SU-DHL-6 (cell line): Measurements from ENCODE around the gene PRTN3.

Source experiments
- EZH2phosphoT487 ChIP-seq: fragments of 200-600 bp; sonication (generic), shearing (Covaris generic); conservative IDR thresholded peaks from 2 replicates; pipeline ENCODE4 v1.6.1; 2018; ENCODE audit warnings: mild to moderate bottlenecking, antibody characterized with exemption, low read length, moderate library complexity, mixed read lengths
- TF ChIP-seq, protein P1 (sequence below): fragments of 200-600 bp; sonication (generic); IDR thresholded peaks from one replicate; pipeline ENCODE4 v1.5.1; 2017; ENCODE audit warnings: antibody characterized with exemption, mild to moderate bottlenecking, low read length, moderate library complexity; ENCODE audit not compliant: insufficient read depth, poor library complexity, severe bottlenecking

DNA sequence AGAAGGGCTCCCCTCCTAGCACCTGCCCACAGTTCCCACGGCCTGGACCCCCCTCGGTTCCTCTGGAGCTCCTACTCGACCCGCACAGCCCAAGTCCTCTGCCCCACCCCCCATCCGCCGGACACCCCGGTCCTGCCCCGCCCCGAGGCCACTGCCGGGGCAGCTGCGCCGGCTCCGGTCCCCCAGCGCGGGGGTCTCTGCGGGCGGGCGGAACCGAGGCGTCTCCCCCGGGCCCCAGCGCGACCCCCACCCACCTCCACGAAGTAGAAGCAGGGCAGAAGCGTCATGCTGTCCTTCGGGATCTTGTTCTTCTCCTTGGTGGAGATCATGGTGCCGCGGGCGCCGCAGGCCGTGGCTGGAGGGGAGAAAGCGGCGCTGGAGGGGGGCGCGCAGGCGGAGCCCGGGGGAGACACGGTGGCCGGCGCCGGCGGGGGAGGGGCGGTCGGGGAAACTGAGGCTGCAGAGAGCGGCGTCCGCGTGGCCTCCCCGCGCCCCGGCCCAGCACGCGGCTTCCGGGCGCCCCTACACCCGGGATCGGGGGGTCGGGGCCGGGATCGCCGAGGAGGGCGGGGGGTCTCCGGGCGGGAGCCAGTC lies 19.5 kb upstream of the PRTN3 start:
- TF ChIP-seq, protein P1, sequence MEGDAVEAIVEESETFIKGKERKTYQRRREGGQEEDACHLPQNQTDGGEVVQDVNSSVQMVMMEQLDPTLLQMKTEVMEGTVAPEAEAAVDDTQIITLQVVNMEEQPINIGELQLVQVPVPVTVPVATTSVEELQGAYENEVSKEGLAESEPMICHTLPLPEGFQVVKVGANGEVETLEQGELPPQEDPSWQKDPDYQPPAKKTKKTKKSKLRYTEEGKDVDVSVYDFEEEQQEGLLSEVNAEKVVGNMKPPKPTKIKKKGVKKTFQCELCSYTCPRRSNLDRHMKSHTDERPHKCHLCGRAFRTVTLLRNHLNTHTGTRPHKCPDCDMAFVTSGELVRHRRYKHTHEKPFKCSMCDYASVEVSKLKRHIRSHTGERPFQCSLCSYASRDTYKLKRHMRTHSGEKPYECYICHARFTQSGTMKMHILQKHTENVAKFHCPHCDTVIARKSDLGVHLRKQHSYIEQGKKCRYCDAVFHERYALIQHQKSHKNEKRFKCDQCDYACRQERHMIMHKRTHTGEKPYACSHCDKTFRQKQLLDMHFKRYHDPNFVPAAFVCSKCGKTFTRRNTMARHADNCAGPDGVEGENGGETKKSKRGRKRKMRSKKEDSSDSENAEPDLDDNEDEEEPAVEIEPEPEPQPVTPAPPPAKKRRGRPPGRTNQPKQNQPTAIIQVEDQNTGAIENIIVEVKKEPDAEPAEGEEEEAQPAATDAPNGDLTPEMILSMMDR, result no peak
- no peak for TF ChIP-seq EZH2phosphoT487
